Stimulated activated CD4-positive, alpha-beta T cell treated with anti-CD3 and anti-CD28 coated beads, Interleukin-2, amount 100 ng/mL, for 48 hours (primary cell): Measurements from ENCODE around the gene SV2A.
A peak's percentile ranks its signal among the peaks of the same experiment; 100 is the strongest.
"Not testable (repeated sequence)": the region's sequence is repeated elsewhere in the genome, so short reads cannot be mapped to it uniquely, and the experiment has no call there.

Experiments used
- DNase-seq, 2 donors: peaks; one replicate each; pipeline ENCODE4 v3.0.0-alpha.2; 2020

SV2A gene

DNA sequence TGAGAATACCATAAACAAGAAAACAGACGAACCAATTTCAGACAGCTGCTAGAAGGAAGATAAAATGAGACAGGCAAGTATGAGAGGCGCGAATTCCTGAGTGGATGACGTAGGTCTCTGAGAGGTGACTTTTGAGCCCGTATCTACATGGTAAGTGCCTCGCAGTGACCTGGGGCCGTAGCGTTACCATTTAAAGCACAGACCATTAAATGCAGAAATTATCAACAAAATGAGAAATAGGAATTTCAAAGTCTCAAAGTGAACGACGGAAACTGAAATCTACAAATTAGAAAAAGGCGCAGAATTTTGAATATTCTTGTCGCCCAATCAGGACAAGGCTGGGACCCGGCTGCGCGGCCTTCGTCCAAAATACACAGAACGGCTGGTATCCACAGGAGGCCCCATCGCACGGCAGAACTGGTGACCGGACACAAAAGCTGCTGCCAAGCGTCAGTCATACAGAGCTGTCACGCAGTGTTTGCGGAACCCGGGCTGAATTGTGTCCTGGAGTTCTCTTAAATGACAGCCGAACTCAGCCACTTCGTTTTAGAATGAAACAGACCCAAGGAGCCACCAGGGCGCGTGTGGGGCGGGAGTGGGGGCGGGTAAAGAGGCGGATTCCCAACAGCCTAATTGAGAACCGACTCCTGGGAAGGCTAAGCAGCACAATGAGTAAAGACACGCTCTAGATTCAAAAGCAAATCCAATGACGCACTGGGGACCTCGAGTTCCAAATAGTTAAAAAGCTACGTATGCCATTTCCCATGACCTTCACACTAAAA is 32.1 kb downstream of the SV2A start:
- peak; percentile 65 to 70 for DNase-seq

DNA sequence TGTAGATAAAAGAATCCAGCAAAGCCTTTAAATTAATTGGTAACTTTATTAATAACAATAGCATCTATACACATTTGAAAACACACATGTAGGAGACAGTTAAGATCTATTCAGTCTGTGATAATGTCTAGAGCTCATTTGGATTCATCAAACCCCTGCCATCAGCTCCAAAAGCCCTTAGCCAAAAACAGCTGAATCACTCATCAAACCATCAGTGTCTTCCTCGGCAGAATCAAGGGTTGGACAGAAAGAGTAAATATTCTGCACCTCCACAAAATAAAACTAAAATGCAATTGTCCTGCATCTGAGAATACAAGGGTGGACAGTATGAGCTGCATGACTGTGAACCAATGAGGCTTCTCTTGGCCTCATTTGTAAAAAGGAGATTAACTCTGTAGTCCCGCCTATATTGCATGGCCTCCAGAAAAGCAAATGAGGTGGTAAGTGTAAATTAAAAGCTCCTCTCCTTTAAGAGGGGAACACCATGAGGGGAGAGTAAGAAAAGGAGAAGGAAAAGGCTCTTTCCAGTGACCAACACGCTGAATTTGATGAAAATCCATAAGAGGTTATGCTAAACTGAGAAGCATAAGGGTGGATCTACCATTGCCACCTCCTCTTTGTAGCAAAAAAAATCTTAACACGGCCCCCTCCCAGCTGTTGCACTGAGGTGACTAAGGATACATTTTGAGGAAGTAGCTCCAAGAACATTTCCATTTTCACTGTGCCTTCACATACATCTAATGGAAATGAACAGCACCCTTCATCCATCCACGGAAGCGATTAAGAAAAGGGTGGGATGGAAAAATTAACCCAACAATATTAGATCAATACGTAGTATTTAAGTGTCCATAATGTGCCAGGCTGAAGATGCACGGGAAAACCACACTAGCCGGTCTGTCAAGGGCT is 33.0 kb downstream of the SV2A start:
- DNase-seq, result no peak

DNA sequence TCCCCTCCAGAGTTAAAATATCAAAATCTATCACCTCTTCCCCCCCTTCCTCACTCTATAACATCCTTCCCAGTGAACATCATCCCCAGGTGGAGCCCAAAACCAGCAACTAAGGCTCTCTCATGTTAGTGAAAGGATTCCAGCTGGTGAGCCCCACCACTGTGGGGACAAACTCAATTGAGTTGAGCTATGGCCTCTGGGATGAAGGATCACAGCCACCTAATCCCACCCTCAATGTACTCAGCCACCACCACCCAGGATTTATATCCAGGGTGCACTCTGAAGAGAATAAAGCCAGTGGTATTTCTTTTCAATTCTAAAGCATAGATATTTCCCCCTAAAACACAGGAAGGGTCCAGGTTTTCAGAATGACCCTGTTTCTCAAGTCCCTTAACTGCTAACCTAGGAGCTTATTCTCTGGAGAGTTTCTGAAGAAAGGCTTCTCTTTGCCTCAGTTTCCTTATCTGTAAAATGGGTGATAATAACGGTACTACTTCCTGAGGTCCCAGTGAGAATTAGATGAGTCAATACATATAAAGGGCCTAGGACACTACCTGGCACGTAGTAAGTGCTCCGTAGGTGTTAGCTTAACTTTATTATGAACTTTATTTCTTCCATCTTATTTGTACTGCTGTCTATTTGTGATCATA is 33.9 kb downstream of the SV2A start:
- no peak for DNase-seq

DNA sequence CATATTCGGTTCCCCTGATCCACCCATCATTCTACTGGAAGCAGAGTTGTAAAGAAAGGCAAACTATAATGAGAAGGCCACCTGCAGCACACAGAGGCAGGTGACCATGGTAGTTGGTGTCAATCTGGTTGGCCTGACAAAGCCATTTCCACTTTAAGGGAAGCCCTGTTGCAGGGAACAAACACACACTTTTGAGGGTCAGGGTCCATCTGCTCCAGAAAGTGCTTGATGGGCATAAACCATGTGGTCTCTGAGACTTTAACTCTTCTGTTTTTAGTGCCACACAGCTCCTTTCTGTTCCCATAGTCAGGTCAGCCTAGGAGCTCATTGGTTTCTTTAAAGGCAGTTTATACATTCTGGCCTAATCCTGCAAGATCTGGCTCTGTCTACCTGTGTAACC is 35.8 kb downstream of the SV2A start:
- no peak for DNase-seq

DNA sequence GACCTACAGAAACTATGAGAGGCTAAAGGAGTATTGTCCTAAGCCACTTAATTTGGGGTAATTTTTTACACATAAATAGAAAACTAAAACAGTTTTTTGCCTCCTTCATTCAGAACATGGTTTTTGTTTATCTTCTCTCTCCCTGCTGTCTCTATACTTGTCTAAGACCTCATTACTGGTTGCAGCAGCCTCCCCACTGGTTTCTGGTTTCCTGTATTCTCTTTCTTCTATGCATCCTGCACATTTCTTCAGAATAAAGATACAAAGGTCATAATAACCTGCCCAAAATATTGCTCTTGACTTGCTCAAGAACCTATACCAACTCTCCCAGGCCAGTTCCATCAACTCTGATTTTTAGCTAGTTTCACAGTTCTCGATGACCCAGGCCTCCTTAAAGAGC is 38.1 kb downstream of the SV2A start:
- no peak for DNase-seq

DNA sequence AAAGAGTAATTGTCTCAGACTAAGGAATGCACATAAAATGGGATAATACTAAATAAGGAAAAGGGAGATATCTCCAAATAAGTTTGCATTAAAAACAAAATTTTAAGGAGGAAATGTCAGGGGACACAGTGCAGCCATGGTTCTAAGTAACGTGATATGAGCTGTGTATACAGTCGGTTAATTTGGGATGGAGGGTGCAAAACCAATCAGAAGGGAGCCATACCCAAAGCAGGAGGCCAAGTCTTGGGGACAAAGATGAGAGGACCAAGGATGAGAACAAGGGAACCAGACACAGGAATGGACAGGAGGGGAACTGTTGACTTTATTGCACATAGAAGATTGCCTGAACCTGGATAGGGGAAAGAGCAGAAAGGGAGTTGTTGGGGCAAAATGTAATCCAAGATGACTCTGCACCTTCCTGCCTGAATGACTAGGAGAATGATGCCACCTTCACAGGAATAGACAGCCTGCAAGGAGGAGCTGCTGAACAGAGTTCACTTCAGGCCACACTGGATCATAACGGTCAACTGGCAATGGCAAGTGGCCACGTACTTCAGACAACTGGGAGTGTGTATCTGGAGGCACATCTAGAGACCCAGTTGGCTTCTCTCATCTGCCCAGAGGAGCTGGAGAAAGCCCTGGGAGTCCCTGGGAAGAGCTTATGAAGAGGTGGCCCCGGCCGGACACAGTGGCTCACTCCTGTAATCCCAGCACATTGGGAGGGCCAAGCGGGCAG is 40.3 kb downstream of the SV2A start:
- no peak for DNase-seq

DNA sequence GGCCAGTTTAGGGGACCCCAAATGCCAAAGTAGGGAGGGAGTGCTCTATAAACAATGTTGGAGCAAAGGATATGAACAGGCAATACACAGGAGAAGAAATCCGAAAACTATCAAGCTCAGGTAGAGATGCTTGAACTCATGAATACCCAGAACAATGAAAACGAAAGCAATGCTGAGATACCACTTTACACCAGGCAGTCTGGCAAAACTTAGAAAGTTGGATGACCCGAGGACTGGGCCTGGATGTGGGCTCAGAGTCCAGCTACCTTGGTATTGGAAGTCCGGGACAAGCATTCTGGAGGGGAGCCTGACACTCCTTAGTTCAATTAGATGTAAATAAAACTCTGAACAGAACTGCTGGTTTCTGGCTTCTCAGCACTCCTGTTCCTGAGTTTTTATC is 44.6 kb downstream of the SV2A start:
- DNase-seq, result not testable (repeated sequence)

DNA sequence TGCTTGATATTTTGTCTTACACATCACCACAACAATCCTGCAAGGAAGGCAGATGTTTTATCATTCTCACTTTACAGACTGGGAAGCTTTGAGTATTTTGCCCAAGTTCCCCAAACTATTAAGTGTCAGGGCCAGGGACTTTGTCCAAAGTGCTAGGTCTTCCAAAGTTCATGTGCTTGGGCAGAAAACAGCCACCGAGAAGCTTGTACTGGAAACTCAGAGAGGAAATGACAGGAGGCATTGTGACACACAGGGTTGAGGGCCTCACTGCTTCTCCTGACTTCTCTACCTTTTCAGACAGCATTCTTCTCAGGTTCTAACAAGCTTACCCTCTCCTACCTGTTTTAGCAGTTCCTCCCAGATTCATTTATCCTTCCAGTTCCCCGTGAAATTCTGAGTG is 50.8 kb downstream of the SV2A start:
- not testable (repeated sequence) for DNase-seq

DNA sequence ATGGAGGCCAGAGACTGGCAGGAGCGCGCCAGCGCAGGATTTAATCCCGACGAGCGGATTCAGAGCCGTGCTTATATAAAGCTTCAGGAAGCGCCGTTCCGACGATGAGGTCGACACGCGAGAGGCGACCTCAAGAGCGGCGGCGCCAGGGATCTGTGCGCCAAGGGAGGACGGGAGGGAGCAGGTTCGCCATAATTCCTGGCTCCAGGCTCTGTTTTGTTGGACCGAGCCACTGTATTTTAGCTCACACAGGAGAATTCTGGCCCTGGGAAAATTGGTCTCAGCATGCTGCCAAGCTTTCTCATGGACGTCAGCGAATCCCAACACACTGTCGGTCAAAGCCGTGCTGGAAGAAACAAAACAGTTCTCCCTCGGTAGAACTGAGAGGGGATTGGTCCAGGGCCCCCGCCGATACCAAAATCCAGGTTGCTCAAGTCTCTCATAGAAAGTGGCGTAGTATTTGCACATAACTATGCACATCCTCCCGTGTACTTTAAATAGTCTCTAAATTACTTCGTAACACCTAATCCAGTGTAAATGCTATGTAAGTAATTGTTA is 56.1 kb downstream of the SV2A start:
- not testable (repeated sequence) for DNase-seq

DNA sequence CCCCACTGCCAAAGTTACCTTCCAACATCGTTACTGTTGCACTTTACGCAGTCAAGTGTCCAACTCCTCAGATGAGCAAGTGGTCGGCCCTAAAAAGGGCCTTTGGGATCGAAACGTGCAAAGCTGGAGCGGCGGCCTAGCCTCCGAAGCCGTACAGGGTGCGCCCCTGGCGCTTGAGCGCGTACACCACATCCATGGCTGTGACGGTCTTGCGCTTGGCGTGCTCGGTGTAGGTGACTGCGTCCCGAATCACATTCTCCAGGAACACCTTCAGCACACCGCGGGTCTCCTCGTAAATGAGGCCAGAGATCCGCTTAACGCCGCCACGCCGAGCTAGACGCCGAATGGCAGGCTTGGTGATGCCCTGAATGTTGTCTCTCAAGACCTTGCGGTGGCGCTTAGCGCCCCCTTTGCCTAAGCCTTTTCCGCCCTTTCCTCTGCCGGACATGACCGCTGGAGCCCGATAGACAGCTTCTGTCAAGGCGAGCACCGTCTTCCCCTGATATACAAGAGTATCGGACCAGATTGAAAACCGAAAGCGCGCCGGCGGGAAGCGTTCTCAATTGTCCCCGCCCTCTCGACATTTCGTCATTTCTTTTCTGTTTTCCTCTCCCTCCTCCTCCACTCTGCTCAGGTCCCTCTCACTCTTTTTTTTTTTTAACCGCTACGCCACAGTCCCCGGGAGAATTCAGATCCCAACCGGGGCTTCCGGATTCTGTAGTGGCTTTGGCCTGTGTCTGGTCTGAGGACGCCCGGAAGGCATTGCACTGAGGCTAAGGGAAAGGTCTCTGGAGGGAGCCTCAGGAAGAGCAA is 56.8 kb downstream of the SV2A start:
- not testable (repeated sequence) for DNase-seq

DNA sequence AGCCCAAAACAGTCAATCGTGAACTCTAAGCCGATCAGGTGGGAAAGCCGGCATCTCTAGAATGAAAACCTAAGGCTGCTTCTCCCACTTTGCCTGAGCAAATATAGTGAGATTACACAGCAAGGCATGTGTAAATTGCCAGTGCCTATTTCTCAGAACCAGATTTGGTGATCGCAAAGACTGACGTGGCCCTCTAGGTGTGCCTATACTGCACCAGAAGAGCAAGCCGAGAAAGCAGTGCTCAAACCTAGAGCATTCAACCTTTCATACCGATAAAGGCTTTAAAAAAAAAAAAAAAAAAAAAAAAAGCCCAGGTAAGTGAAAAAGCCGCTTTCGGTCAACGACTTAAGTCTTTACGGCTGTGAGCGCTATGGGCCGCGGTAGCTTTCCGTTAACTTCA is 57.4 kb downstream of the SV2A start:
- DNase-seq, result not testable (repeated sequence)
